NCI-H2029 (cell line): ENCODE data around the gene AZIN2.
"Not testable (repeated sequence)": the region's sequence is repeated elsewhere in the genome, so short reads cannot be mapped to it uniquely, and the experiment has no call there.

Experiments used
- DNase-seq: peaks from one replicate; lab custom pipeline; 2025; lab: John Stamatoyannopoulos, UW

Gene AZIN2

GRCh38 chr1:33057095-33057494 is 23.9 kb upstream of the AZIN2 start:
- DNase-seq = no peak

GRCh38 chr1:33060579-33061083 is 20.3 kb upstream of the AZIN2 start:
- DNase-seq = no peak

- no peak for DNase-seq
Measured at GRCh38 chr1:33061834-33062233, 19.1 kb upstream of the AZIN2 start.

- not testable (repeated sequence) for DNase-seq
Measured at GRCh38 chr1:33064284-33064683, 16.7 kb upstream of the AZIN2 start.

- DNase-seq = no peak
Measured at GRCh38 chr1:33065301-33065700, 15.7 kb upstream of the AZIN2 start.

DNA sequence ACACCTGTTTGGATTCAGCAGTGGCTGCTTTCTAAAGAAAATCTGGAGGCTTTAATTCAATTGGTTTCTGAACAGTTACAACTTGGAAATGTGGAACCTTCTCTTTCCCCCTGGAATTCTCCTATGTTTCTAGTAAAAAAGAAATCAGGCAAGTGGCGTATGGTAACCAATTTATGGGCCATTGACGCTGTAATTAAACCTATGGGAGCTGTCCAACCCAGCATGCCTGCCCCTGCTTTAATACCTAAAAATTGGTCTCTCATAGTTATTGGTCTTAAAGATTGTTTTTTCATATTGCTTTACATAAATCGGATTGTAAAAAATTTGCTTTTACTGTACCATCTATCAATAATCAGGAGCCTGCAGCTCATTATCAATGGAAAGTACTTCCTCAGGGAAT is 14.5 kb upstream of the AZIN2 start:
- DNase-seq = not testable (repeated sequence)

DNA sequence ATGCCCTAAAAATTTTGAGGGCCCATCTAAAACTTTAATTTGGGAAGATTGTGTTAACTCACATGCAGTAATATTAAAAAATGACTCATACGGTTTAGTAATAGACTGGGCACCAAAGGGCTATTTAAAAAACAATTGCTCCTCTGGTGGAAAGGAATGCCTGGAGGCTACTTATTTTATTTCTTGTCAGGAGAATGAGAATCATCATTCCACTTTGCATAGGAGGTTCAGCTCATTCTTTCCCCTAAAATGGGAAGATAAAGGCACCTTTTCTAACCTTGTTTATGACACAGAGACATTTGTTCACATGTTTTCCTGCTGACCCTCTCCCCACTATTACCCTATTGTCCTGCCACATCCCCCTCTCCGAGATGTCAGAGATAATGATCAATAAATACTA is 12.8 kb upstream of the AZIN2 start:
- DNase-seq = not testable (repeated sequence)

- no peak for DNase-seq
Measured at GRCh38 chr1:33070628-33071027, 10.3 kb upstream of the AZIN2 start.

GRCh38 chr1:33072707-33073106 is 8.2 kb upstream of the AZIN2 start:
- DNase-seq = no peak

DNA sequence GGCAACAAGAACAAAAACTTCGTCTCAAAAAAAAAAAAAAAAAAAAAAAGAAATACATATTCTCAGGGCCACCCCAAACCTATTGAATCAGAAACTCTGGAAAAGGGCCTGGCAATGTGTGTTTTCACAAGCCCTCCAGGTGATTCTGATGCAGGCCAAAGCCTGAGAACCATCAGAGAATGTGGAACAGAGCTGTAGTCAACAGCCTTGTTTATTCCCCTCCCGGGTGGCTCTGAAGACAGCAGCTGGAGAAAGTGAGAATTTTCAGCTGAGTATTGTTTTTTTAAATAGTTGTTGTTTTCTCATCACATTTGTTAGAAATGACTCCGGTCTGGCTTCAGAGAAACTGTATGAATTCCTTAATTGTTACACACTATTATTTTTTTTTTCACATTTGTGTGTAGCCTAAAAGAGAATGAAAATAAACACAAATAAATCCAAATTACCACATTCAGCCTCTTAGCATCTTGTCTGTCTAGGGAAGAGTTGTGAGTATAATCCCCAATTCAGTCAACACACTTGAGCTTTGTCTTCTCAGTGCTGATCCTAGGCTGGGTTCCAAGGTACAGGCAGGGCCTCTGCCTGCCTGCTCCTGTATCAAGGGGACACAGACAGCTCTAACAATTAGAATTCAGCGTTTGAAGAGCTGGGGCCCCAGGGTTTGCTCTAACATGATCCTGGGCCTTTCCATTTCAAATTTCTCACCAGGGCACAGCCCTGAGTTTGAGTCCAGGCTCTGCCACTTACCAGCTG is 6.6 kb upstream of the AZIN2 start:
- DNase-seq = no peak

GRCh38 chr1:33078030-33078591 is 2.8 kb upstream of the AZIN2 start:
- no peak for DNase-seq

DNA sequence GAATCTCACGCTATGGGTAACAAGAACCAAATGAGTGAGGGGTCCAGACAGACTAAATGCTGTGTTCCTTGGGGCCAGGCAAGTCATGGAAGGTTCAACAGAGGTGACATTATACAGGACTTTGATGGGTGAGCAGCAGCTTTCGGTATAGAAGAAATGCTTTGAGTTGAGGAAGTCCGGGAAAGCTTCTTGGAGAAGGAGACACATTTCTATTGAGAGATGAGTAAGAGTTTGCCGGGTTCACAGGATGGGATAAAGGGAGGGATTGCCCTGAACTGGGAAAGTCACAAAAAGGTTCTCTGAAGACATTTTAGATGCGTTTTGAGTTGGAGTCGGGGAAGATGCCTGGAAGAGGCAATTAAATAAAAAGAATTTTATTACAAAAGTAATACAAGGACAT is 580 bp upstream of the AZIN2 start:
- no peak for DNase-seq

- DNase-seq = no peak
Measured at GRCh38 chr1:33081554-33082305, 777 bp downstream of the AZIN2 start.

DNA sequence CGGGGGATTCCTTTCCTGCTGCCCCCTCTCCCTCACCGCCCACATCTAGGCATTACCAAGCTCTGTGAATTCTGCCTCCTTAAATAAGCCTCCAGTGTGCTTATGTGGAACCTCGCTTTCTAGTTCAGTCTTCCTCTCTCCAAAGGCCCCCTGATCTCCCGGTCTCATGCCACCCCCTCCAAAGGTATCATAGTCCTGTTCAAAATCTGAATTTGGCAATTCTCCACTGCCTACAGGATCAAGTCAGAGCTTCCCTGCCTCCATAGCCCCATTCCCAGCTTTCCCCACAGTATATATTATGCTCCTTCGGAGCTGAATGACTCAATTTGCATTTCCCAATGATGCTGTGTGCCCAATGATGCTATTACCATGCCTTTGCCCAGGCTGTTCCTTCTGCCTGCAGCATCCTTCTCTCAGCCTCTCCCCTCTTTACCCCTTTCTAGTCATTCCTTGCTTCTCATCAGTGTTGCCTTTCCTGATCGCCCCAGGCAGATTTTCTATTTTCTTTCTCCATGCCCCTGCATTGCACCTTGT is 1.7 kb downstream of the AZIN2 start:
- DNase-seq = no peak

DNA sequence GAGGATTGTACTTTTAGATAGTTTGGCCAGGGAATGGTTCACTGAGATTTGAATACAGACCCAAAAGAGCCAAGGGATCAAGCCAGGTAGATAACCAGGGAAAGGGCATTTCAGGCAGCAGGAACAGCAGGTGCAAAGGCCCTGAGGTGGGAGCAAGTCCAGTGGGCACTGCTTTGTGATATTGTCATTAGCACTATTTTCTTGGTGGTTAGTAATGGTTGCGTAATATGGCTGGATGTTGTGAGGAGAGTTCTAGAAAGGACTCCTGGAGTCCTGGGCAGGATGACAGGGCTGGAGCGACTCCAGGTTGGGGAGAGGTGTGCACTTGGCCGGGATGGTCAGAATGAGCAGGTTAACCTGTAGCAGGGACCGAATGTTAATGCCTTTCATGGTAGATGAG is 4.4 kb downstream of the AZIN2 start:
- no peak for DNase-seq

DNA sequence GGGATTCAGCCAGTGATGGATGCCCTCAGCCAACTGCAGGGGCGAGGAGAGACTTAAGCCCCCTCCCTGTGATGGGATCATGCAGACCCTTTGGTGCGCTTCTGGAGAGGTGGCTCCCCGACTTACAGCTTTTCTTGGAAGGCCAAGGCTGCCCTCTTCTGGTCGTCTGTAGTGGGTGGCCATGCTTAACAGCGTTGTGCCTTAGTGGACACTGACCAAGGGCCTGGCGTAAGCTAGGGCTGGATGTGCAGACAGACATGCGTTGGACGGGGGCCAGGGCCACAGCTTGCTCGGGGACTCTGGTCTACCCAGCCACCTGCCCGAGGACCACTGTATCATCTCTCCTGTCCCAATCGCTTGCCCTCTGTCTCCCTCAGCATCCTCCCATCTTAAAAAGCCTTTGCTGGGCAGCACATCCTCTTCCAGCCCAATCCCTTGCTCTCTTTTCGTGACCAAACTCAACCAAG is 5.5 kb downstream of the AZIN2 start:
- no peak for DNase-seq

- DNase-seq = no peak
Measured at GRCh38 chr1:33087677-33088076, 6.7 kb downstream of the AZIN2 start.

GRCh38 chr1:33088119-33088906 is 7.4 kb downstream of the AZIN2 start:
- no peak for DNase-seq

DNA sequence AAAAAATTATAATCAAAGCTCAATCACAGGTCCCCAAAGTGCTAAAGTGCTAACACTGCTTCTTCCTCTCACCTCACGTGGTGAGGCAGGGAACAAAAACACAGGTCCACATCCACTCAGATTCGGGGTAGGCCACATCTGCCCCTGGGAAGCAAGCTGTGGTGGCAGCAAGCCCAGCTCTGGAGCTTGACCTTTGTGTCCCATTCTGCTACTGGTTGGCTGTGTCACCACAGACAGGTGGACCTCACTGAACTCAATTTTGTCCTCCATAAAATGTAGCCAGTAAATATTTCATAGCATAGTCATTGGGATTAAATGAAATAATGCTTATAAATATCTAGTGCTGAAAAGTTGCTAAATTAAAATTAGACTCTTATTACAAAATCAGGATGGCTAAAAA is 8.5 kb downstream of the AZIN2 start:
- no peak for DNase-seq

- no peak for DNase-seq
Measured at GRCh38 chr1:33092438-33092837, 11.5 kb downstream of the AZIN2 start.

GRCh38 chr1:33093004-33093403 is 12.1 kb downstream of the AZIN2 start:
- DNase-seq = no peak

DNA sequence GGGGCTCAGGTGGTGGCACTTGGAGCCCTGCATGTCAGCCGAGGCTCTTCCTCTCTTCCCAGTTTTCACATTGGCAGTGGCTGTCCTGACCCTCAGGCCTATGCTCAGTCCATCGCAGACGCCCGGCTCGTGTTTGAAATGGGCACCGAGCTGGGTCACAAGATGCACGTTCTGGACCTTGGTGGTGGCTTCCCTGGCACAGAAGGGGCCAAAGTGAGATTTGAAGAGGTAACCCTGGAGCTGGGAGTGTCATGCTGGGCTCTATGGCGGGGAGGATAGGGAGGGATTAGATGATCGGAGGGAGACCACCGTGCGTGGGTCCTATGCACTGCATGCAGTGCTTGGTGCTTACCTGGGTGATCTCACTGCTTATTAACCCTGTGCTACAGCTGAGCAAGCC is 13.5 kb downstream of the AZIN2 start:
- no peak for DNase-seq
